Natural killer cell (primary cell): ENCODE data around the gene PCBP4. TPM values are rescaled to one million over a fixed set of nuclear protein-coding genes. Genes with fewer than 3 reads are reported as not detected.

Source experiments
- ATAC-seq, 3 donors: fragments of 150-1000 bp in 2 of 3; fragments of 200-7000 bp in 1 of 3; cut with Tn5 transposase; 1 replicate in 1 of 3; 2 replicates in 2 of 3; pipeline ENCODE4 v1.10.0; 2021; ENCODE audit warnings: mild to moderate bottlenecking in 2 of 3, moderate library complexity in 2 of 3
- DNase-seq, 2 donors: peaks; one replicate each; pipeline versions ENCODE4 v3.0.0 to v3.0.0-alpha.2; 2013 to 2021; ENCODE audit warnings: mixed read lengths in 1 of 2
- H3K27ac ChIP-seq: one replicate; pipeline ENCODE4 v1.5.1; 2013; ENCODE audit warnings: mild to moderate bottlenecking, low read length
- H3K27me3 ChIP-seq: one replicate; pipeline ENCODE4 v1.6.1; 2013; ENCODE audit warnings: low read length; ENCODE audit not compliant: control insufficient read depth, insufficient read depth
- H3K36me3 ChIP-seq: one replicate; pipeline ENCODE4 v1.6.1; 2013; ENCODE audit warnings: low read length; ENCODE audit not compliant: control insufficient read depth, insufficient read depth
- H3K4me1 ChIP-seq: one replicate; pipeline ENCODE4 v1.6.1; 2013; ENCODE audit warnings: low read length; ENCODE audit not compliant: control insufficient read depth, insufficient read depth
- H3K4me3 ChIP-seq: one replicate; pipeline ENCODE4 v1.5.1; 2013; ENCODE audit warnings: low read length
- H3K9me3 ChIP-seq: one replicate; pipeline ENCODE4 v1.6.1; 2013; ENCODE audit warnings: low read length; ENCODE audit not compliant: control insufficient read depth, insufficient read depth
- H3K27ac Mint-ChIP-seq, 2 donors: one replicate each; pipeline ENCODE4 v1.8.0; 2022; ENCODE audit warnings: mild to moderate bottlenecking in 2 of 2, mixed read lengths in 2 of 2, moderate library complexity in 1 of 2
- H3K27me3 Mint-ChIP-seq, 2 donors: one replicate each; pipeline ENCODE4 v1.8.0; 2022; ENCODE audit warnings: low read depth in 2 of 2, mixed read lengths in 2 of 2
- H3K36me3 Mint-ChIP-seq: one replicate; pipeline ENCODE4 v1.8.0; 2022; ENCODE audit warnings: mixed read lengths
- H3K4me1 Mint-ChIP-seq, 2 donors: one replicate each; pipeline ENCODE4 v1.8.0; 2022; ENCODE audit warnings: mixed read lengths in 2 of 2
- H3K4me3 Mint-ChIP-seq: one replicate; pipeline ENCODE4 v1.8.0; 2022; ENCODE audit warnings: mild to moderate bottlenecking, moderate library complexity, mixed read lengths
- H3K9me3 Mint-ChIP-seq, 2 donors: one replicate each; pipeline ENCODE4 v1.8.0; 2022; ENCODE audit warnings: mixed read lengths in 2 of 2
- WGBS: methylation state at CpG from one replicate; pipeline ENCODE4 v1.1.7; 2013; ENCODE audit warnings: missing lambda C conversion rate; ENCODE audit not compliant: insufficient coverage; 5-methylcytosine and 5-hydroxymethylcytosine counted together
- intact Hi-C: fragments of 100-400 bp; cut with micrococcal nuclease; formaldehyde crosslinking; loops from one replicate; pipeline ENCODE4 v1.14.2; 2022
- total RNA-seq, 4 donors: library from RNA; stranded (reverse); fragments of 120-200 nt in 1 of 4; gene quantifications; one replicate each; pipeline versions ENCODE4 v1.2.3 to v1.2.4, GENCODE V29; 2013 to 2022
- TF ChIP-seq, protein P1 (sequence below): fragments of 200-600 bp; IDR thresholded peaks from one replicate; pipeline ENCODE4 v1.8.0; 2022; ENCODE audit warnings: antibody characterized with exemption

Gene PCBP4
- total RNA-seq, 3 donors from 2014 or later (not counting 1 experiment from before 2014, with no cell fraction given) = 15.0 to 24.7 (median 18.4) TPM

DNA sequence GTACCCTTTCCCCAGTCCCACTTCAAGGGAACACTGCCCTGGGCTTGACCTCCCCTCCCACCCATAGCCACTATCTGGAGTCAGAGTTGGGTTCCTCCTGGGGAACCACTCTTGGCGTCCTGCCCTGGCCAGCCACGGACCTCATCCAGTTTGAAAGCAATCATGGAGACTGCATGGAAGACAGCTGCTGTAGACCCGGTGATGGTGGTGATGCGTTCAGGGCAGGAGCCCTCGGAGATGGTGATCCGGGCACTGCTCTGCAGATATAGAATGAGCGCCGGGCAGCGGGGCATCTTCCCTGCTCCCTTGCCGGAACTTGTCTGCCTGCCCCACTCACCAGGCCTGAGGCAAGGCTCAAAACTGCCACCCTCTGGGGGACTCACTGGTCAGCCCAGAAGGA, 6.9 kb downstream of the PCBP4 start:
- Mint-ChIP-seq H3K9me3 (no peaks in the 10 kb centered on the region), H3K36me3 (no peaks in the 10 kb centered on the region), H3K4me1 (peaks cover 0 to 12% of the 10 kb centered on the region in 2 donors), H3K27ac (no peak overlapping the region), H3K4me3 (no peak overlapping the region), H3K27me3 (peaks cover 7 to 12% of the 10 kb centered on the region in 2 donors)
- peaks cover 19% of the 10 kb centered on the region for H3K27me3 ChIP-seq
- no peak overlapping the region for H3K4me3 ChIP-seq
- no peak for DNase-seq
- H3K4me1 ChIP-seq = peaks cover 12% of the 10 kb centered on the region
- WGBS = 92% methylated on average over 10 of the region's 10 CpGs
- TF ChIP-seq, protein P1, sequence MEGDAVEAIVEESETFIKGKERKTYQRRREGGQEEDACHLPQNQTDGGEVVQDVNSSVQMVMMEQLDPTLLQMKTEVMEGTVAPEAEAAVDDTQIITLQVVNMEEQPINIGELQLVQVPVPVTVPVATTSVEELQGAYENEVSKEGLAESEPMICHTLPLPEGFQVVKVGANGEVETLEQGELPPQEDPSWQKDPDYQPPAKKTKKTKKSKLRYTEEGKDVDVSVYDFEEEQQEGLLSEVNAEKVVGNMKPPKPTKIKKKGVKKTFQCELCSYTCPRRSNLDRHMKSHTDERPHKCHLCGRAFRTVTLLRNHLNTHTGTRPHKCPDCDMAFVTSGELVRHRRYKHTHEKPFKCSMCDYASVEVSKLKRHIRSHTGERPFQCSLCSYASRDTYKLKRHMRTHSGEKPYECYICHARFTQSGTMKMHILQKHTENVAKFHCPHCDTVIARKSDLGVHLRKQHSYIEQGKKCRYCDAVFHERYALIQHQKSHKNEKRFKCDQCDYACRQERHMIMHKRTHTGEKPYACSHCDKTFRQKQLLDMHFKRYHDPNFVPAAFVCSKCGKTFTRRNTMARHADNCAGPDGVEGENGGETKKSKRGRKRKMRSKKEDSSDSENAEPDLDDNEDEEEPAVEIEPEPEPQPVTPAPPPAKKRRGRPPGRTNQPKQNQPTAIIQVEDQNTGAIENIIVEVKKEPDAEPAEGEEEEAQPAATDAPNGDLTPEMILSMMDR = no peak
- intact Hi-C loops = no loop called here
- H3K9me3 ChIP-seq = no peaks in the 10 kb centered on the region
- H3K36me3 ChIP-seq = no peaks in the 10 kb centered on the region
- H3K27ac ChIP-seq = no peak overlapping the region
- ATAC-seq = no peak

DNA sequence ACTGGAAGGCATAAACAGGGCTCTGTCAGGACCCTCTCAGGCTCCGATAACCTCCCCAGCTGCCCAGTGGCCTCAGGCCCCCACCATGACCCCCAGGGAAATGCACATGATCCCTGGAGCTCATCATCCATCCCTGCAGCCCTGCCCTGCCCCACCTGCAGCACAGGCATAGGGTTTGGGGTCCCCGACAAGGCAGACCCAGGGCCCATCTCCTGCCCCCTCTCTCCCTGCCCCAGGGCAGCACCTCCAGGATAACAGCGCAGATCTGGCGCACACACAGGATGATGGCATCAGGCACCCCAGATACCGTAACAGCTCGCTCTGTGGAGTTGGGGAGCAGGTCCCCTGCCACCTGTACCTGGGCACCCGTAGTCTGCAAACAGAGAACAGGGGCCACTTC, 7.6 kb downstream of the PCBP4 start:
- H3K36me3 Mint-ChIP-seq = no peaks in the 10 kb centered on the region
- WGBS = 97% methylated on average over 7 of the region's 7 CpGs
- TF ChIP-seq, protein P1 = no peak
- H3K4me3 ChIP-seq = no peak overlapping the region
- no peak overlapping the region for H3K4me3 Mint-ChIP-seq
- no peak for DNase-seq
- peaks cover 0 to 8% of the 10 kb centered on the region in 2 donors for H3K4me1 Mint-ChIP-seq
- H3K27me3 Mint-ChIP-seq = peaks cover 7 to 15% of the 10 kb centered on the region in 2 donors
- H3K9me3 Mint-ChIP-seq = no peaks in the 10 kb centered on the region
- no peak overlapping the region for H3K27ac ChIP-seq
- ATAC-seq = no peak
- H3K27me3 ChIP-seq = peaks cover 24% of the 10 kb centered on the region
- intact Hi-C loops = no loop called here
- H3K27ac Mint-ChIP-seq = no peak overlapping the region
- peaks cover 15% of the 10 kb centered on the region for H3K4me1 ChIP-seq
- H3K36me3 ChIP-seq = no peaks in the 10 kb centered on the region
- H3K9me3 ChIP-seq = no peaks in the 10 kb centered on the region

DNA sequence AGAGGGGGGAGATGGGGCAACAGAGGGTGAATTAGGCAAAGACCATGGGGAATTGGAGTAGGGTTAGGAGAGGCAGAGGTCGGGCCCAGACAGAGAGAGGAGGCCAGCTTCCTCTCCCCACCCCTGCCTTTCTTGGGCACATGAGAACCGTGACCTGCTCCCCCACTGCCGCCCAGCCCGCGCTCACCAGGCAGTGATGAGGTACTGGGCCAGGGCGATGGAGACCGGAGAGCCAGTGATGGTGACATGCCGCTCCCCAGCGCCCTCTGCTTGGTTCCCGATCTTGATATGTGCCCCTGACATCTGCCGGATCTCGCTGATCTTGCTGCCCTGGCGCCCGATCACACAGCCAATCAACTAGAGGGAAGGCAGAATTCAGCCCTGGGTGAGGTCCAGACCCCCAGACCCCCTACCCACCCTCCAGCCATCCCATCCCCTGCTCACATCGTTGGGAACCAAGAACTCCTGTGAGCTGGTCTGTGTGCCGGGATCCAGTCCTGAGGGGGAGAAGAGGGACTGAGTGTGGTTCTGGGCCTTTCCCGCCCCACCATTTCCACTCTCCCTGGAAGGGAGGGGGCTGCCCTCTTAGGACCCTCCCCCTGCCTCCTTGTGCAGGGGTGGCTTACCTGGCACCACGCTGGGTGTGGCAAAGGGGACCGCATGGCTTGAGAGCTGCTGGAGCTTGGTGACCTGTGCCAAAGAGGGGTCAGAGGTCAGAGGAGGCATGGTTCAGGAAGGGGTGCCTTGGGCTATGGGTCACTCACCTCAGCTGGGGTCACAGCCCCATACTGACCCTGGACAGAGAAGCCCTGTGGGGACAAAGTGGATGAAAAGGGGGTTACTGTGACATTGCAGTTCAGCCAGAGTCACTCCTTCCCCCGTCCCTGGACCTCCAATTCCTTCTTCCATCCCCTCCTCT, 8.4 kb downstream of the PCBP4 start:
- H3K4me1 ChIP-seq = peaks cover 15% of the 10 kb centered on the region
- TF ChIP-seq, protein P1 = no peak
- Mint-ChIP-seq H3K27me3 (peaks cover 14 to 21% of the 10 kb centered on the region in 2 donors), H3K4me3 (no peak overlapping the region), H3K4me1 (peaks cover 0 to 11% of the 10 kb centered on the region in 2 donors), H3K36me3 (no peaks in the 10 kb centered on the region), H3K9me3 (no peaks in the 10 kb centered on the region), H3K27ac (no peak overlapping the region)
- no peak overlapping the region for H3K4me3 ChIP-seq
- H3K36me3 ChIP-seq = no peaks in the 10 kb centered on the region
- H3K27me3 ChIP-seq = peaks cover 24% of the 10 kb centered on the region
- WGBS = 96% methylated on average over 17 of the region's 20 CpGs
- ATAC-seq = no peak
- H3K27ac ChIP-seq = no peak overlapping the region
- H3K9me3 ChIP-seq = no peaks in the 10 kb centered on the region
- intact Hi-C loops = no loop called here
- DNase-seq = no peak
